Measurements from ENCODE around the gene ENTHD1.

Gene ENTHD1

GRCh38 chr22:39941601-39942000, 48.0 kb upstream of the ENTHD1 start:
- Histone ChIP-seq H2AFZ (ENCODE audit: low read depth, low read length, severe bottlenecking) (no peak overlapping the region), H4K20me1 (ENCODE audit: low read depth, low read length) (no peaks in the 10 kb centered on the region), H3K9ac (ENCODE audit: low read length) (no peak overlapping the region), H3K79me2 (ENCODE audit: insufficient read depth, low read length) (no peaks in the 10 kb centered on the region), H3K27ac (ENCODE audit: low read depth, low read length) (no peak overlapping the region), H3K9me2 (replicated peaks; ENCODE audit: insufficient read depth, low read length) (no peaks in the 10 kb centered on the region), H3K4me2 (ENCODE audit: low read depth, low read length, poor library complexity, severe bottlenecking) (no peak overlapping the region), H3K9me3 (ENCODE audit: insufficient read depth, low read length) (no peaks in the 10 kb centered on the region), H3F3A (ENCODE audit: insufficient read depth) (no peaks in the 10 kb centered on the region), H3K27me3 (ENCODE audit: low read length) (no peaks in the 10 kb centered on the region), H3K4me3 (ENCODE audit: insufficient read depth, low read length, poor library complexity, severe bottlenecking) (no peak overlapping the region), H3K36me3 (ENCODE audit: low read length) (no peaks in the 10 kb centered on the region)
- TF ChIP-seq, protein P1, sequence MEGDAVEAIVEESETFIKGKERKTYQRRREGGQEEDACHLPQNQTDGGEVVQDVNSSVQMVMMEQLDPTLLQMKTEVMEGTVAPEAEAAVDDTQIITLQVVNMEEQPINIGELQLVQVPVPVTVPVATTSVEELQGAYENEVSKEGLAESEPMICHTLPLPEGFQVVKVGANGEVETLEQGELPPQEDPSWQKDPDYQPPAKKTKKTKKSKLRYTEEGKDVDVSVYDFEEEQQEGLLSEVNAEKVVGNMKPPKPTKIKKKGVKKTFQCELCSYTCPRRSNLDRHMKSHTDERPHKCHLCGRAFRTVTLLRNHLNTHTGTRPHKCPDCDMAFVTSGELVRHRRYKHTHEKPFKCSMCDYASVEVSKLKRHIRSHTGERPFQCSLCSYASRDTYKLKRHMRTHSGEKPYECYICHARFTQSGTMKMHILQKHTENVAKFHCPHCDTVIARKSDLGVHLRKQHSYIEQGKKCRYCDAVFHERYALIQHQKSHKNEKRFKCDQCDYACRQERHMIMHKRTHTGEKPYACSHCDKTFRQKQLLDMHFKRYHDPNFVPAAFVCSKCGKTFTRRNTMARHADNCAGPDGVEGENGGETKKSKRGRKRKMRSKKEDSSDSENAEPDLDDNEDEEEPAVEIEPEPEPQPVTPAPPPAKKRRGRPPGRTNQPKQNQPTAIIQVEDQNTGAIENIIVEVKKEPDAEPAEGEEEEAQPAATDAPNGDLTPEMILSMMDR (IDR thresholded peaks at IDR 0.05; ENCODE audit: insufficient read depth, low read length, poor library complexity, severe bottlenecking): no peak
- no peak for TF ChIP-seq EZH2phosphoT487 (conservative IDR thresholded peaks at IDR 0.05; ENCODE audit: low read length)

DNA sequence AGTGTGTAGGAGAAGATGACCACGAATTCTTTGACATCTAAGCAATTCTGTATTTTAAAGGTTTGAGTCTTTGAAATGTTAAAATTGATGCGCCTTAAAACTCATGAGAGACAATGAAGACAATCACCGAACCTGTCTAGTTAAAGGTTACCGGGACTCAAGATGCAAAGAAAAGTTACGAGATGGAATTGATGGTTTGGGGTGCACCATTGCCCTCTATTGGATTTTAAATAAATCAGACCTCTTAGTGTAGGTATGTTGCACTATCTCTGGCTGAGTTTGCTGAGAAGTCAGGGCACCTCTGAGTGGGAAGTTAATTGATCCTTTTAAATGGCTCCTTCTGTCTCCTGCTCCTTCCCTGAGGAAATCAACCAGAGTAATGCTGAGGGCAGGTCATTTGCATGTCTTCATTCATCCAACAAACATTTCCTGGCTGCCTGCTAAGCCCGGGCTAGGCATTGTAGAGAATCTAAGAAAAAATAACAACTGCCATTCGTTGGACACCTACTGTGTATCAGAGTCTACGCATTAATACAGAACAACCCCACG, 47.3 kb upstream of the ENTHD1 start:
- Histone ChIP-seq H3K9ac (ENCODE audit: low read length) (no peak overlapping the region), H3K79me2 (ENCODE audit: insufficient read depth, low read length) (no peaks in the 10 kb centered on the region), H3K4me3 (ENCODE audit: insufficient read depth, low read length, poor library complexity, severe bottlenecking) (no peak overlapping the region), H4K20me1 (ENCODE audit: low read depth, low read length) (no peaks in the 10 kb centered on the region), H3K27me3 (ENCODE audit: low read length) (no peaks in the 10 kb centered on the region), H3K9me2 (replicated peaks; ENCODE audit: insufficient read depth, low read length) (no peaks in the 10 kb centered on the region), H3K9me3 (ENCODE audit: insufficient read depth, low read length) (no peaks in the 10 kb centered on the region), H3K27ac (ENCODE audit: low read depth, low read length) (no peak overlapping the region), H3K4me2 (ENCODE audit: low read depth, low read length, poor library complexity, severe bottlenecking) (no peak overlapping the region), H3F3A (ENCODE audit: insufficient read depth) (no peaks in the 10 kb centered on the region), H2AFZ (ENCODE audit: low read depth, low read length, severe bottlenecking) (no peak overlapping the region), H3K36me3 (ENCODE audit: low read length) (no peaks in the 10 kb centered on the region)
- TF ChIP-seq EZH2phosphoT487 (conservative IDR thresholded peaks at IDR 0.05; ENCODE audit: low read length): no peak
- TF ChIP-seq, protein P1 (IDR thresholded peaks at IDR 0.05; ENCODE audit: insufficient read depth, low read length, poor library complexity, severe bottlenecking): no peak

- TF ChIP-seq, protein P1 (IDR thresholded peaks at IDR 0.05; ENCODE audit: insufficient read depth, low read length, poor library complexity, severe bottlenecking): no peak
- no peak for TF ChIP-seq EZH2phosphoT487 (conservative IDR thresholded peaks at IDR 0.05; ENCODE audit: low read length)
- Histone ChIP-seq H3K9ac (ENCODE audit: low read length) (no peak overlapping the region), H3K9me2 (replicated peaks; ENCODE audit: insufficient read depth, low read length) (no peaks in the 10 kb centered on the region), H3K4me2 (ENCODE audit: low read depth, low read length, poor library complexity, severe bottlenecking) (no peak overlapping the region), H3K79me2 (ENCODE audit: insufficient read depth, low read length) (no peaks in the 10 kb centered on the region), H3K27ac (ENCODE audit: low read depth, low read length) (no peak overlapping the region), H3K27me3 (ENCODE audit: low read length) (no peaks in the 10 kb centered on the region), H3K9me3 (ENCODE audit: insufficient read depth, low read length) (no peaks in the 10 kb centered on the region), H3K4me3 (ENCODE audit: insufficient read depth, low read length, poor library complexity, severe bottlenecking) (no peak overlapping the region), H4K20me1 (ENCODE audit: low read depth, low read length) (no peaks in the 10 kb centered on the region), H3F3A (ENCODE audit: insufficient read depth) (no peaks in the 10 kb centered on the region), H3K36me3 (ENCODE audit: low read length) (no peaks in the 10 kb centered on the region), H2AFZ (ENCODE audit: low read depth, low read length, severe bottlenecking) (no peak overlapping the region)
Observed at GRCh38 chr22:39939830-39940229, 46.3 kb upstream of the ENTHD1 start.

Data from SU-DHL-6 (cell line).